ENCODE results near the gene CD44. TPM values are rescaled to one million over a fixed set of nuclear protein-coding genes. Genes with fewer than 3 reads are reported as not detected.

CD44 gene
- total and polyA plus RNA-seq, 2 donors: 51.1 to 78.7 TPM

GRCh38 chr11:35173011-35173511 lies 34.1 kb downstream of the CD44 start:
- Histone ChIP-seq H3K4me3 (ENCODE audit: low read length in 2 of 2) (no peak overlapping the region), H3K27me3 (ENCODE audit: control insufficient read depth in 2 of 2, insufficient read depth in 1 of 2, low read length in 1 of 2) (no peaks in the 10 kb centered on the region), H3K27ac (ENCODE audit: low read depth in 1 of 2, low read length in 1 of 2) (peak overlapping the region; percentile 2 to 83), H3K4me1 (ENCODE audit: control insufficient read depth in 2 of 2, insufficient read depth in 2 of 2, low read length in 2 of 2) (peaks cover 38 to 77% of the 10 kb centered on the region in 2 donors), H3K36me3 (ENCODE audit: control insufficient read depth in 2 of 2, insufficient read depth in 2 of 2, low read length in 1 of 2) (peaks cover 5 to 11% of the 10 kb centered on the region in 2 donors), H3K9me3 (ENCODE audit: control insufficient read depth in 2 of 2, insufficient read depth in 1 of 2, low read length in 1 of 2) (peaks cover 0 to 3% of the 10 kb centered on the region in 2 donors)
- 64% methylated on average over 2 of the region's 2 CpGs for WGBS
- no peak for DNase-seq (ENCODE audit: low read depth in 6 of 9, low spot score in 9 of 9)

- Histone ChIP-seq H3K36me3 (ENCODE audit: control insufficient read depth in 2 of 2, insufficient read depth in 2 of 2, low read length in 1 of 2) (peaks cover 5 to 19% of the 10 kb centered on the region in 2 donors), H3K27me3 (ENCODE audit: control insufficient read depth in 2 of 2, insufficient read depth in 1 of 2, low read length in 1 of 2) (no peaks in the 10 kb centered on the region), H3K27ac (ENCODE audit: low read depth in 1 of 2, low read length in 1 of 2) (peak overlapping the region; percentile 39 to 78), H3K4me1 (ENCODE audit: control insufficient read depth in 2 of 2, insufficient read depth in 2 of 2, low read length in 2 of 2) (peaks cover 33 to 75% of the 10 kb centered on the region in 2 donors), H3K4me3 (ENCODE audit: low read length in 2 of 2) (no peak overlapping the region), H3K9me3 (ENCODE audit: control insufficient read depth in 2 of 2, insufficient read depth in 1 of 2, low read length in 1 of 2) (peaks cover 0 to 3% of the 10 kb centered on the region in 2 donors)
- no peak for DNase-seq (ENCODE audit: low read depth in 6 of 9, low spot score in 9 of 9)
- whole genome bisulfite sequencing: 59% methylated on average over 3 of the region's 3 CpGs
These were observed 34.9 kb downstream of the CD44 start for GRCh38 chr11:35173616-35174566.

- H3K27ac ChIP-seq (ENCODE audit: low read depth in 1 of 2, low read length in 1 of 2): peak overlapping the region; percentile 8 to 68
These were observed 35.7 kb downstream of the CD44 start for GRCh38 chr11:35174666-35175065.

GRCh38 chr11:35177370-35177769 lies 38.4 kb downstream of the CD44 start:
- Histone ChIP-seq H3K27me3 (ENCODE audit: control insufficient read depth in 2 of 2, insufficient read depth in 1 of 2, low read length in 1 of 2) (no peaks in the 10 kb centered on the region), H3K27ac (ENCODE audit: low read depth in 1 of 2, low read length in 1 of 2) (peak overlapping the region; percentile 61 to 78), H3K4me1 (ENCODE audit: control insufficient read depth in 2 of 2, insufficient read depth in 2 of 2, low read length in 2 of 2) (peaks cover 30 to 57% of the 10 kb centered on the region in 2 donors), H3K4me3 (ENCODE audit: low read length in 2 of 2) (no peak overlapping the region), H3K9me3 (ENCODE audit: control insufficient read depth in 2 of 2, insufficient read depth in 1 of 2, low read length in 1 of 2) (peaks cover 0 to 3% of the 10 kb centered on the region in 2 donors), H3K36me3 (ENCODE audit: control insufficient read depth in 2 of 2, insufficient read depth in 2 of 2, low read length in 1 of 2) (peaks cover 5 to 43% of the 10 kb centered on the region in 2 donors)
- DNase-seq (ENCODE audit: low read depth in 6 of 9, low spot score in 9 of 9): peak in 6 of 9 donors; percentile 36 to 81 (median 59)
- 70% methylated on average over 5 of the region's 5 CpGs for WGBS

More at GRCh38 chr11:35174666-35175065, 35.7 kb downstream of the CD44 start:
- Histone ChIP-seq H3K4me1 (ENCODE audit: control insufficient read depth in 2 of 2, insufficient read depth in 2 of 2, low read length in 2 of 2) (peaks cover 36 to 75% of the 10 kb centered on the region in 2 donors), H3K4me3 (ENCODE audit: low read length in 2 of 2) (no peak overlapping the region), H3K9me3 (ENCODE audit: control insufficient read depth in 2 of 2, insufficient read depth in 1 of 2, low read length in 1 of 2) (peaks cover 0 to 3% of the 10 kb centered on the region in 2 donors), H3K36me3 (ENCODE audit: control insufficient read depth in 2 of 2, insufficient read depth in 2 of 2, low read length in 1 of 2) (peaks cover 5 to 27% of the 10 kb centered on the region in 2 donors), H3K27me3 (ENCODE audit: control insufficient read depth in 2 of 2, insufficient read depth in 1 of 2, low read length in 1 of 2) (no peaks in the 10 kb centered on the region)
- no peak for DNase-seq (ENCODE audit: low read depth in 6 of 9, low spot score in 9 of 9)
- 71% methylated on average over 3 of the region's 3 CpGs for WGBS

GRCh38 chr11:35178067-35178805 lies 39.3 kb downstream of the CD44 start:
- Histone ChIP-seq H3K27me3 (ENCODE audit: control insufficient read depth in 2 of 2, insufficient read depth in 1 of 2, low read length in 1 of 2) (no peaks in the 10 kb centered on the region), H3K4me1 (ENCODE audit: control insufficient read depth in 2 of 2, insufficient read depth in 2 of 2, low read length in 2 of 2) (peaks cover 25 to 55% of the 10 kb centered on the region in 2 donors), H3K36me3 (ENCODE audit: control insufficient read depth in 2 of 2, insufficient read depth in 2 of 2, low read length in 1 of 2) (peaks cover 5 to 46% of the 10 kb centered on the region in 2 donors), H3K27ac (ENCODE audit: low read depth in 1 of 2, low read length in 1 of 2) (peak overlapping the region; percentile 61 to 78), H3K9me3 (ENCODE audit: control insufficient read depth in 2 of 2, insufficient read depth in 1 of 2, low read length in 1 of 2) (peaks cover 0 to 3% of the 10 kb centered on the region in 2 donors), H3K4me3 (ENCODE audit: low read length in 2 of 2) (no peak overlapping the region)
- 97% methylated on average over 3 of the region's 3 CpGs for WGBS
- DNase-seq (ENCODE audit: low read depth in 6 of 9, low spot score in 9 of 9): no peak

GRCh38 chr11:35178873-35179272 lies 39.9 kb downstream of the CD44 start:
- Histone ChIP-seq H3K27ac (ENCODE audit: low read depth in 1 of 2, low read length in 1 of 2) (peak overlapping the region; percentile 18 to 47), H3K27me3 (ENCODE audit: control insufficient read depth in 2 of 2, insufficient read depth in 1 of 2, low read length in 1 of 2) (no peaks in the 10 kb centered on the region), H3K36me3 (ENCODE audit: control insufficient read depth in 2 of 2, insufficient read depth in 2 of 2, low read length in 1 of 2) (peaks cover 5 to 48% of the 10 kb centered on the region in 2 donors), H3K4me3 (ENCODE audit: low read length in 2 of 2) (no peak overlapping the region), H3K4me1 (ENCODE audit: control insufficient read depth in 2 of 2, insufficient read depth in 2 of 2, low read length in 2 of 2) (peaks cover 22 to 50% of the 10 kb centered on the region in 2 donors), H3K9me3 (ENCODE audit: control insufficient read depth in 2 of 2, insufficient read depth in 1 of 2, low read length in 1 of 2) (peaks cover 0 to 3% of the 10 kb centered on the region in 2 donors)
- DNase-seq (ENCODE audit: low read depth in 6 of 9, low spot score in 9 of 9): no peak
- 87% methylated on average over 2 of the region's 2 CpGs for WGBS

- no peak overlapping the region for H3K4me3 ChIP-seq (ENCODE audit: low read length in 2 of 2)
- peaks cover 0 to 3% of the 10 kb centered on the region in 2 donors for H3K9me3 ChIP-seq (ENCODE audit: control insufficient read depth in 2 of 2, insufficient read depth in 1 of 2, low read length in 1 of 2)
- H3K36me3 ChIP-seq (ENCODE audit: control insufficient read depth in 2 of 2, insufficient read depth in 2 of 2, low read length in 1 of 2): peaks cover 5 to 52% of the 10 kb centered on the region in 2 donors
- H3K27ac ChIP-seq (ENCODE audit: low read depth in 1 of 2, low read length in 1 of 2): no peak overlapping the region
- H3K27me3 ChIP-seq (ENCODE audit: control insufficient read depth in 2 of 2, insufficient read depth in 1 of 2, low read length in 1 of 2): no peaks in the 10 kb centered on the region
- peaks cover 22 to 43% of the 10 kb centered on the region in 2 donors for H3K4me1 ChIP-seq (ENCODE audit: control insufficient read depth in 2 of 2, insufficient read depth in 2 of 2, low read length in 2 of 2)
- WGBS: 93% methylated on average over 2 of the region's 2 CpGs
- no peak for DNase-seq (ENCODE audit: low read depth in 6 of 9, low spot score in 9 of 9)
These were observed 40.6 kb downstream of the CD44 start for GRCh38 chr11:35179466-35180135.

GRCh38 chr11:35180317-35181233 lies 41.6 kb downstream of the CD44 start:
- no peak overlapping the region for H3K4me3 ChIP-seq (ENCODE audit: low read length in 2 of 2)
- DNase-seq (ENCODE audit: low read depth in 6 of 9, low spot score in 9 of 9): no peak
- 98% methylated on average over 5 of the region's 5 CpGs for WGBS
- peaks cover 17 to 37% of the 10 kb centered on the region in 2 donors for H3K4me1 ChIP-seq (ENCODE audit: control insufficient read depth in 2 of 2, insufficient read depth in 2 of 2, low read length in 2 of 2)
- no peak overlapping the region for H3K27ac ChIP-seq (ENCODE audit: low read depth in 1 of 2, low read length in 1 of 2)
- no peaks in the 10 kb centered on the region for H3K27me3 ChIP-seq (ENCODE audit: control insufficient read depth in 2 of 2, insufficient read depth in 1 of 2, low read length in 1 of 2)
- H3K36me3 ChIP-seq (ENCODE audit: control insufficient read depth in 2 of 2, insufficient read depth in 2 of 2, low read length in 1 of 2): peaks cover 5 to 52% of the 10 kb centered on the region in 2 donors
- peaks cover 0 to 3% of the 10 kb centered on the region in 2 donors for H3K9me3 ChIP-seq (ENCODE audit: control insufficient read depth in 2 of 2, insufficient read depth in 1 of 2, low read length in 1 of 2)
